ENCODE results near the gene C14orf119. TPM values are rescaled to one million over a fixed set of nuclear protein-coding genes. Genes with fewer than 3 reads are reported as not detected.

Gene C14orf119
- total RNA-seq, 1 donor from 2014 or later: 35.3 TPM

GRCh38 chr14:23115918-23116317 is 20.6 kb downstream of the C14orf119 start:
- CTCF ChIA-PET: no interaction called here
- POLR2A ChIA-PET: no interaction called here
- H3K4me3 Mint-ChIP-seq: no peak overlapping the region
- TF ChIP-seq CTCF (IDR thresholded peaks at IDR 0.05): no peak
- no peak overlapping the region for H3K27ac Mint-ChIP-seq
- H3K4me1 Mint-ChIP-seq: peaks cover 21% of the 10 kb centered on the region
- H3K9me3 Mint-ChIP-seq: no peaks in the 10 kb centered on the region
- no peaks in the 10 kb centered on the region for H3K36me3 Mint-ChIP-seq (ENCODE audit: low read depth)
- intact Hi-C loops (cut with micrococcal nuclease): no loop called here
- DNase-seq: no peak
- ATAC-seq (ENCODE audit: low read depth): no peak
- peaks cover 8% of the 10 kb centered on the region for H3K27me3 Mint-ChIP-seq

- Mint-ChIP-seq H3K4me3 (no peak overlapping the region), H3K36me3 (ENCODE audit: low read depth) (no peaks in the 10 kb centered on the region), H3K27ac (no peak overlapping the region), H3K4me1 (peaks cover 36% of the 10 kb centered on the region), H3K27me3 (peaks cover 8% of the 10 kb centered on the region), H3K9me3 (no peaks in the 10 kb centered on the region)
- intact Hi-C loops (cut with micrococcal nuclease): no loop called here
- ChIA-PET CTCF (no interaction called here), POLR2A (no interaction called here)
- no peak for ATAC-seq (ENCODE audit: low read depth)
- no peak for DNase-seq
- TF ChIP-seq CTCF (IDR thresholded peaks at IDR 0.05): no peak
Observed at GRCh38 chr14:23117371-23118020, 22.2 kb downstream of the C14orf119 start.

- Mint-ChIP-seq H3K4me1 (peaks cover 36% of the 10 kb centered on the region), H3K27ac (peak within 1 kb of the TSS; percentile 89), H3K27me3 (peaks cover 8% of the 10 kb centered on the region), H3K9me3 (no peaks in the 10 kb centered on the region), H3K4me3 (peak within 1 kb of the TSS; percentile 25), H3K36me3 (ENCODE audit: low read depth) (no peaks in the 10 kb centered on the region)
- intact Hi-C loops (cut with micrococcal nuclease): no loop called here
- no peak for TF ChIP-seq CTCF (IDR thresholded peaks at IDR 0.05)
- CTCF ChIA-PET: interaction anchor here (1.8 to 5.2 kb wide), 2 partner anchors 24 to 67 kb away, joined by 28 to 162 read pairs; partner anchors contain the start of genes ACIN1, C14orf119 and SLC7A8
- no peak for ATAC-seq (ENCODE audit: low read depth)
- no peak for DNase-seq
- POLR2A ChIA-PET: interaction anchor here (1.0 to 5.6 kb wide), 2 partner anchors 24 to 437 kb away, joined by 3 to 50 read pairs; partner anchors contain the start of genes ACIN1, C14orf119 and THTPA
Observed at GRCh38 chr14:23118506-23119362, 23.4 kb downstream of the C14orf119 start, which contains the start of gene CEBPE. Gene CEBPE (minus strand): TSS chr14:23119255. CDS start chr14:23119091, 164 bp downstream.

- intact Hi-C loops (cut with micrococcal nuclease): loop anchor here (1.0 to 10.0 kb wide), 9 partner anchors 24 to 438 kb away; partner anchors contain the start of genes ACIN1, C14orf119, NGDN and PABPN1
- Mint-ChIP-seq H3K4me1 (peaks cover 36% of the 10 kb centered on the region), H3K36me3 (ENCODE audit: low read depth) (no peaks in the 10 kb centered on the region), H3K27ac (peak overlapping the region; percentile 89), H3K9me3 (no peaks in the 10 kb centered on the region), H3K27me3 (peaks cover 4% of the 10 kb centered on the region), H3K4me3 (peak overlapping the region; percentile 25)
- ChIA-PET POLR2A (interaction anchor here (1.0 to 5.6 kb wide), 5 partner anchors 25 to 436 kb away, joined by 3 to 50 read pairs (median 12); partner anchors contain the start of genes ACIN1, C14orf119, PABPN1 and SLC7A8), CTCF (interaction anchor here (0.6 to 5.2 kb wide), 11 partner anchors 10 to 260 kb away, joined by 3 to 162 read pairs (median 9); partner anchors contain the start of genes ACIN1, C14orf119, PABPN1 and SLC7A8)
- no peak for TF ChIP-seq CTCF (IDR thresholded peaks at IDR 0.05)
- DNase-seq (peak; percentile 30), ATAC-seq (ENCODE audit: low read depth) (peak; percentile 59)
Observed at GRCh38 chr14:23119363-23120327, 24.3 kb downstream of the C14orf119 start.
